Occipital lobe (tissue), 2 donors: ENCODE data around the gene ZFP36L2. TPM values are rescaled to one million over a fixed set of nuclear protein-coding genes. Genes with fewer than 3 reads are reported as not detected.
"Not testable (repeated sequence)": the region's sequence is repeated elsewhere in the genome, so short reads cannot be mapped to it uniquely, and the experiment has no call there.

ENCODE experiments used
- DNase-seq: peaks from one replicate; lab custom pipeline; 2025; lab: John Stamatoyannopoulos, UW
- total RNA-seq: library from RNA; depleted of rRNA; stranded (reverse); fragments of >200 nt; gene quantifications from one replicate; pipeline ENCODE4 v1.2.3, GENCODE V29; 2014

ZFP36L2 gene
- total RNA-seq, 1 donor from 2014 or later, result 2.5 TPM

DNA sequence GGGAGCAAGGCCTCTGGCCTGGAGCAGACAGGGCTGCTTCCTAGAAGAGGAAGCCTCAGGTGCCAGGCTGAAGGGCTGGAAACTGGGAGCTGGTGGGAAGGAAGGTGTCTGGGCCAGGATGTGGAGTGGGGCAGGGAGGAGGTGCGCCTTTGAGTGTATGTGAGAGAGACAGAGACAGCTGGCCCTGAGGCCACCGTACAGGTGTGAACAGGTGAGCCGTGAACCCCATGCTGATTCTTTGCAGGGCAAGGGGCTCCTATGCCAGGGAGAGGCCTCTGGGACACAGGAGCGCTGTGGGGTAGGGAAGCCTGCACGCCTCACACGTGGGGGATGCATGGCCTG, 16.3 kb downstream of the ZFP36L2 start:
- DNase-seq, result no peak

DNA sequence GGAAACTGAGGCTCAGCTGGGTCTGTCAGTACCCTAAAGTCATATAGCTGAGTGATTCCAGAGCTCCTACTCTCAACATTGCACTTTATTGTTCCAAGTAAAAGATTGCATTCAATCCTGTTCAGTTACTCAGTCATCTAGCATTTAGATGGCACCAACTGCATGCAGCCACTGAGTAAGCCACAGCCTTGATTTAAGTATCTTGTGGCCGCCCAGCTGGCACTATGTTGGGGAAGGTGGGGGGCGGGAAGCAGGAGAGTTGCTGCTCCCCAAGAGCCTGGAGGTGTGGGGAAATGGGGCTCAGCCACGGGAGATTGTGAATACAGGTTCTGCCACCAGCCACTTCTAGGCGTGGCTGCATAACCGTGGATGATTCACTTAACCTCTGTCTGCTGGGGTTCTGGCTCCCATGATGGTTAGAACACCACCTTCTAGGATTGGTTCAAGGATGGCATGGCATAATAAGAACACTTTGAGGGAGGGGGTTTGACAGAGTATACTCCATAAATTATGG, 17.1 kb downstream of the ZFP36L2 start:
- DNase-seq, result no peak

DNA sequence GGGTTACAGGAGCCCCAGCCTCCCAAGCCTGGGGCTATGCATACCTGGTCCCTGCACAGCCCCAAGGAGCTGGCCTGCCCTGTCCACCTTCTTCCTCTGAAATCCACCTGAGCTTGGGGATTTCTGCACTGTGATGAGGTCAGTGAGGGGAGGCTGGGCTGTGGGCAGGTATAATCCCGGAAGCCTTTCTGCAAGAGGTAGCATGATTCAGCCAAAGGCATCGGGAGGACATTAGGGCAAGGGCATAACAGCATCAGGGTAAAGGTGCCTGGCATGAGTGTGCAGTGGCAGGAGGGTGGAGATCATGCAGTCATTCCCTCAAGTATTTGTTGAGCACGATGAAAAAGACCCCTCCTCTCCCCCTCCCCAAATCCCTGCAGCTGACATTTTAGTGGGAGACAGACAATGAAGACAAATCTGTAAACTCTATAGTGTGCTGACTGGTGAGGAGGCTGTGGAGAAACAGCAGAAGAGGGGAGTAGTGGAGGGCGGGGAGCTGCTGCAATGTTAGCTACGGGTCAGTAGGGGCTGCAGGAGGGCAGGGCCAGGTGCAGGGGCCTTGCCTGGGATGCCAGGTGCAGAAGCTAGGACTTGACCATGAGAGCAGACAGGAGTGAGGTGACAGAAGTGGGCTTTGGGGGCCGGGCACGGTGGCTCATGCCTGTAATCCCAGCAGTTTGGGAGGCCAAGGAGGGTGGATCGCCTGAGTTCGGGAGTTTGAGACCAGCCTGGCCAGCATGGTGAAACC, 18.7 kb downstream of the ZFP36L2 start:
- DNase-seq, result no peak

DNA sequence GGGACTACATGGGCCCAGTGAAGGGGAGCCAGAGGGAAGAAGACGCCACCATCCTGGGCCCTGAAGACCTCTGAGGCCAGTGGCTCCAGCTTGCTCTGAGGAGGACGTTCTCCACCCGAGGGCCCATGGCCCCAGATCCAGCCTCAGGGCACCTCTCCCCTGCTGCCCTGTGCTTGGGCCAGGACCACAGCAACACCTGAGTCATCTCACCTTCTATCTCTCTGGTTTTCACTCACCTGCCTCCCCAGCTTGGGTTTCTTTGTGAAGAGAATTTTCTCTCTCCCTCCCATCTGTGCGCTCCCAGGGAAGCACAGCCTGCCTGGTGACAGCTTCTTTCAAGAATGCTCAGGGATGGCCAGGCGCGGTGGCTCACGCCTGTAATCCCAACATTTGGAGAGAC, 19.8 kb downstream of the ZFP36L2 start:
- no peak for DNase-seq

DNA sequence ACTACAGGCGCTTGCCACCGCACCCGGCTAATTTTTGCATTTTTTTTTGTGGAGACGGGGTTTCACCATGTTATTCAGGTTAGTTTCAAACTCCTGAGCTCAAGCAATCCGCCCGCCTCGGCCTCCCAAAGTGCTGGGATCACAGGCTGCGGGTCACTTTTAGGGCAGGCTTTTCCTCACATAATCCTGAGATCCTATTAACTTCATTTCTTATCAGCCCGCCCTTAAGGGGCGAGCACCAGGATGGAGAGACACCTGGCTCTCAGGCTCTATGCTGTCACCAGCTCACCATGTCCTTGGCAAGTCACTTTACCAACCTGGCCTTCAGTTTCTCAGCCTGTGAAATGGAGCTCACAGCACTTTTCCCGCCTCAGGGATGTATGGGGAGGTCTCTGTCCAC, 23.0 kb downstream of the ZFP36L2 start:
- no peak for DNase-seq

DNA sequence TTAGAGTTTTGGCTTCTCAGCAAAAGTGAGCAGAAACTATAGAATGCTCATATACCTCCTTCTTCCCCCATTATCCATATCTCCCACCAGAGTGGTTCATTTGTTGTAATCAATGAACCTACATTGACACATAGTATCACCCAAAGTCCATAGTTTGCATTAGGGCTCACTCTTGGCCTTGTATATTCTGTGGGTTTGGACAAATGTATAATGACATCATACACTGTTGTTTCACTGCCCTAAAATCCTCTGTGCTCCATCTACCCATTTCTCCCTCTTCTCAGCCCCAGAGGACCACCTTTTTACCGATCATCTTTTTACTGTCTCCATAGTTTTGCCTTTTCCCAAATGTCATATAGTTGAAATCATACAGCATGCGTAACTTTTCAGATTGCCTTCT, 24.1 kb downstream of the ZFP36L2 start:
- no peak for DNase-seq

DNA sequence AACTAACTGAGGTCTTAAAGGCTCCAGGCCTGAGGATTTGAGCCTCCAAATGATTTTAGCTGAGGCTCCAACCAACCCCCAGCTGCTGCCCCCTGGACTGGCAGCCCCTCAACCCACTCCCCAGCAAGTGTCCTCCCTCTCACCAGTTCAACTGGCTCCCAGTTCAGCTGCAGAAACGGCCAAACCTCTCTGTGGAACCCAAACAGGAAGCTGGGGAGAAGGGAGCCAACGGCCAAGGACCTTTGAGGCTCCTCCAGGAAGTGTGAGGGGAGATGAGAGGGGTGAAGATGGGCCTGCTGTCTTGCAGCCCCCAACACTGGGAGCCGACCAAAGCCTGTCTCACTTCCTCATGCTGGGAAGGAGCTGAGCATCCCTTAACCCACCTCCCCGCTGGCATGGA, 24.9 kb downstream of the ZFP36L2 start:
- DNase-seq, result no peak

DNA sequence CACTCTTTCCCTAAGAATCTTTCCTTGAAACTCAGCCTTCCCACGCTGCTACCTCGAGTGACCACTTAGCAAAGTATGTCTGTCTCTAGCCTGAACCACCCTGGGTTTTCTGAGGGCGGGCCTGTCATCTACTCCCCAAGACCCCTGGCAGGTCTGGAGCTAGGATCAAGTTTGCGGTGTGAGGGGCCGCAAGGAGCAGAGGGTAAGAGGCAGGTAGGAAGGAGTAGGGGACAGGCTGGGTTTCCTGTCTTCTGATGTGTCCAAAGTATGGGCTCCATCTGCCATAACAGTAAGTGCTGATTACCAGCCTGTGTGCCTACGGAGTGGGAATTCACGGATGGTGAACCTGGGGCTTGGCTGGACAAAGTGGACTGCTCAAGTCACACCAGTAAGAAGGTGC, 25.4 kb downstream of the ZFP36L2 start:
- no peak for DNase-seq

DNA sequence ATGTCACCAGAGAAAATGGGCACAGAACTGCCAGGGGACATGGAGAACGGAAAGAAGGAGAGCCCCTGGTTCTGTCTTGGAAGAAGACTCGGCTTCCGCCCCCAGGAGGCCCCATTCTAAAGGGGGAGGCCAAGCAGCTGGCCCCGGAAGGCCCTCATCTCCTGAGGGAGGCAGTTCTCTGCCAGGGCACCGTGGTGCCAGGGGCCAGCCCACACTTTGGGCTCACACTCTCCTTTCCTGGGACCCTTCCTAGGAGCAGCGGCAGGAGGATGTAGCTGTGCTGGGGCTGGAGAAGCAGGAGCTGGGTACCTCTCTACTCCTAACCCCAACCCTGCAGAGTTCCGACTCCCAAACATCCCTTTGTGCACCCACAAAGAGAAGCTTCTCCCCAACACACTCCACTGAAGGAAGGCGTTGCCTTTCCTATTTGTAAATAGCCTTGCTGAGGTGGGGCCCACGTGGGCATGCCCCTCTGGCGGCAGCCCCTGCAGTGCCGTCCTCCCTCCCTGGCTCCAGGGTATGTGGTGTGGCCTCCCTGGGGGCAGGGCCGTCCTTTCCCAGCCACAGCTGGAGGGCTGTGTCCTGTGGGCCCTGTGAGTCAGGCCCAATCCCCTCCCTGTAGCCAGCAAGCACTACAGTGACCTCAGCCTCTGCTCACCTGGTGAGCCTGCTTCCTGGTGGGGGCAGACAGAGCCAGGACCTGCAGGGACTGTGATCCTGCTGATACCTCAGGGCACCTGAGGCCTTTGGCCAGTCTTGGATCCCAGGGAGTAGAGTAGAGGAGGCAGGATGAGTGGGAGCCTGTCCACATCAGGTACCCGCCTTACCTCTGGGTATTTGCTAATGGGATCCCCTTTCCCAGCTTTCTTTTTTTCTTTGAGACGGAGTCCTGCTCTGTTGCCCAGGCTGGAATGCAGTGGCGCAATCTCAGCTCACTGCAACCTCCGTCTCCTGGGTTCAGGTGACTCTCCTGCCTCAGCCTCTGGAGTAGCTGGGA, 26.6 kb downstream of the ZFP36L2 start:
- no peak for DNase-seq

DNA sequence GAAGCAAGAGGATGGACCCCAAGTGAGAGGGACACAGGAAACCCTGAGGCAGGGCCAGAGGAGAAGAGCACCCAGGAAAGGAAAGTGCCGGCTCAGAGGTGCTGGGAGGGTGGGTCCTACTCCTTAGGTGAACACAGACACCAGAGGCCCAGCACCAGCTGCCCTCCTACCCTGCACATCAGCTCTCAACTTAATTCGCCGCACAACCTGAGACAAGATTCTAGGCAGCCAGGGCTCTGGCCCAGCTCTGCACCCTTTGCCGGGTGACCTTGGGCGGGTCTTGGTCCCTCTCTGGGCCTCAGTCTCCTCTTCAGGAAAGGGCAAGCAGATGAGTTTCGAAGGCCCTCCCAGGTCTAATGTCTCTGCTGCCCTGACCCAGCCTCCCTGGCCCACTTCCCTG, 28.1 kb downstream of the ZFP36L2 start:
- no peak for DNase-seq

DNA sequence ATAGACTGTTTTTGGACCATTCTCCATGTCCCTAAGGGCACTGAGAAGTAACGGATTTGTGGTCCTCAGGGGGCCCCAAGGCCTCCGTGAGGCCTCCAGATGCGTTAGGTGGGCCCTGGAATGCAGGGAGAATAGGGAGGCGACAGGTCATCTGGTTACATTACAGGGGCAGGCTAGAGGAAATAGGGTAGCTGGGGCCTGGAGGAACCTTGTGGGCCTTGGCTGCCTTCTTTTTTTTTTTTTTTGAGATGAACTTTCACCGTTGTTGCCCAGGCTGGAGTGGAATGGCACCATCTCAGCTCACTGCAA, 28.9 kb downstream of the ZFP36L2 start:
- no peak for DNase-seq

DNA sequence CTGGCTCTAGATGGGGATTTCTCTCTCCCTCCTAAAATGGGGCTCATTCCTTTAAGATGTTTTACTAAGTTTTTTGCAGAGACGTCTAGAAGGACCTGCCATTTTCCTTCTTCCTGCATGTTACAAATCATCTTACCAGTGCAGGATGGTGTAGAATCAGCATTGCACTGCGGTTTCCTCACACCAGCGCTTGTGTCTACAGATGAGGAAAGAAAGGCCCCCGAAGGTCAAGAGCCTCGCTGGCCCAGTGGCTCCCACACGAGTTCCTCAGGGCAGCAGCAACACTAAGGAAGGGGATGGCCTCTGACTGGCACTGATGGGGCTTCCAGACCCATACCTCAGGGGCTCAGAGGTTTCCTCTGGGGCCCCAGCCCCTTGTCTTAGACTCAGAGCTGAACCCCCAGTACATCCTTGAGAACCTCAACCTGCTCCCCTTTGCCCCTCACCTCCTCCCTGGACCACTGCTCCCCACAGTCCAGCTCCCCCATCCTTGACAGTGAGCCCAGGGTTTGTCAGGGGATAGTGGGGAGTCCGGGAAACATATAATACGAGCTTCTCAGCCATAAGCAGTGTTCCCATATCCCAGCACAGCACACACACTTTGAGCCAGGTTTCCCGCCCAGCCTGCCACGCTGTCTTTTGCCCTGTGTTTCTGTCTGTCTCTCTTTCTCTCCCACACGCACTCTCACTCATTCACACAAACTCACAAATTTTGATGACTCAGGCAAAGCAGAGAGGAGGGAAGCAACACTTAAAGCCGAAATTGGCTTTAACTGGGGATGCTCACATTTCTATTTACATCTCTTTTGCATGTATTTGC, 29.4 kb downstream of the ZFP36L2 start:
- DNase-seq, result peak; percentile 15

DNA sequence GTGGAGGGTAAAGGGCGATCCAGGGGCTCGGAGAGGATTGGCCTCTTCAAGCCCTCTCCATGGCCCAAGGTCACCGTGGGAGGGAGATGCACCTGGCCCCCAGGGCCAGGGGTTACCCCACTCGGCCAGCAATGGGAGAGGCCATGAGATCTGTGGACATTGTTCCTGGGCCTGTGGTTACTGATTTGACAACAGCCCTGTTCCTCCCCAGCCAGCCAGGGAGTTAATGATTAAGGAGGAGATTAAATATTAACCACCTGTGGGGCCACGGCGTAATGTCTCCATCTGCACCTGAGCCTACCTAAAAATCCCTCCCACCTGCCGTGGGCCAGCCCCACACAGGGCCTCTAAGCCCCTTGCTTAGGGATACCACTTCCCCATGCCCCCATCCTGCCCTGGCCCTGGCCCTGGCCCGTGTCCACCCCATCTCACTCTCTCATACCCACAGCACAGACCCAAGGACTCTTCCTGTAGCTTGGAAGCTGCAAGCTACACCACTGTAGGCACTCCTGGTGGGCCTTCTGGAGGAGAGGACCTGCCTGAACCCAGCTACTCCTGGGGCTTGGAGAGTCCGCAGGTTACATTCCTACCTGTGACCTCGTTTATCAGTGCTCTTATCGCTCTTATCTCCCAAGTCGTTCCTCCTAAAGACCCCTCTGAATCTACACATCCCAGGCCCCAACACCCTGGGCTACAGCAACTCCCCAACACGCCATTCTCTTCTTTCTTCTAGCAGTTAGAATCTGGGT, 32.1 kb downstream of the ZFP36L2 start:
- DNase-seq, result no peak

DNA sequence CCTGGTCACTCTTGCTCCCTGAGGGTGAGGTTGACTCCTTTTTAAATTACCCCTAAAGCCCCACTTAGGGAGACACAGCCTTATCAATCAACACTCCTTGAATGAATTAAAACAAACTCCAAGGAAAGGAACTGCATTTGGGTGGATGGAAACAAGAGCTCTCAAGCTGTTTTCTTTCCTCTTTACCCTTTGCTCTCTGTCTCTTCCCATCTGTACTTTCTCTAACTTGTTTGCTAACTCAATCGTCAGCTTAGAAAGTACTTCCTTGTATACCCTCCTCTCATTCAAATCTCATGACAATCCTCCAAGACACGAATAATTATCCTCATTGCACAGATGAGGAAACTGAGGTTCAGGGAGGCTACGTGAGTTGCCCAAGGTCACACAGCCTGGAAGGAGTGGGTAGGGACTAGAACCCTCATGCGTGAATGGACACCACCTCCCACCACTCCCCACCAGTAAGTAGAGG, 32.7 kb downstream of the ZFP36L2 start:
- no peak for DNase-seq

DNA sequence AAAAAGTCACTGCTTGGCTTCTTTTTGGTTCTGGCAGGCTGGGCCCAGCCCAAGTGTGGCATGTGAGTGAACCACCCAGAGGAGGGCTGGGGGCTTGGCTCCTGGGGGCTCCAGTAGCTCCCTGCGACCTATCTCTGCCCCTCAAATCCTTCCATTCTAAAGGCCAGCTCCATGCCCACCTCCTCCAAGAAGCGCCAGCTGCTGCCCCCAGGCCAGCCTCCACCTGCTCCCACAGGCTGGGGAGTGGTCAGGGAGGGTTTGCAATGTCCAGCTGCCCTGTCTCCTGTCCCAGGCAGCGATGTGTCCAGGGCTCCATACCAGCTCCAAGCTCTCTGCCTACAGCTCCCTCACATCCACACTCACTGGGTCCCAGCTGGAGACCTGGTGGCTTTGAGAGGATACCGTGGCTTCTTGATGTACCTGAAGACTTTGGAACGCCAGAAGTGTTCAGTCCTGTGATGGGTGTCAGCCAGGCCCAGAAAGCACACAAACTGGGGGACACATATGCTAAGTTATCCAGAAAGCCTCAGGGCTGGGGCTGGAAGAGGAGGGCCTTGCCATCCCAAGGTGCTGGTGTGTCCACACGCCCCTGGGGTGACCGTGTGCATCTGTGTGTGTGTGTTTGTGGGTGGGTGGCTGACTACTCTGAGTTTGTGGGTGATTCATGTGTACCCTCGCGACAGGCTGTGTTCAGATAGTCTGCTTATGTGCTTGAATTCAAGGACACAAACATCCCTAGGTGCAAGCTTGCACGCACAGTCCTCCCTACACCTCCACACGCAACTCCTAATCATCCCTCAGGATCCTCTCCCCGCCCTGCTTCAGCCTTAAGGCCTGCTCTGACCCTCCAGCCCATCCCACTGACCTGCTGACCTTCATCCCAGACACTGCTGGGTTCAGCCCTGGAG, 33.4 kb downstream of the ZFP36L2 start:
- DNase-seq, result no peak

DNA sequence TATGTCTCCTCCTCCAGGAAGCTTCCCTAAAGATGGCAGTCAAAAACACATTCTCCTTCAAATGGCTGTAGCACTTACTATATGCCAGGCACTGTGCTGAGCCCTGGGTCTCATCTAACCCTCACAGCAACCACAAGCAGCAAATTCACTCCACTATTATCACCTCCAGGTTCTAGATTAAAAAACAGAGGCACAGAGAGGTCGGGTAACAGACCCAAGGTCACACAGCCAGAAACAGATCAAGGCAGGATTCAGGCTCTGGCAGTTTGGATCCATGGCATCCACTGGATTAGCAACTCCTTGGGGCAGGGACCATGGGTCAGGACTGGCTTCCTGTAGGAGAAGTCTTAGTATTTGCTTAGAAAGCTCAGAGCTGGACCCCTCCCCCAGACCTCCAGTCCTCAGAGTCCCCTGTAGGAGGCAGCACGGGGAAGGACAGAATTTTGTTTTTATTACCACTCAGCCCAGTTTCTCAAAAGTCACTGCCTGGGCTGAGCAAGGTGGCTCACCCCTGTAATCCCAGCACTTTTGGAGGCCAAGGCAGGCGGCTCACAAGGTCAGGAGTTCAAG, 34.4 kb downstream of the ZFP36L2 start:
- DNase-seq, result no peak

DNA sequence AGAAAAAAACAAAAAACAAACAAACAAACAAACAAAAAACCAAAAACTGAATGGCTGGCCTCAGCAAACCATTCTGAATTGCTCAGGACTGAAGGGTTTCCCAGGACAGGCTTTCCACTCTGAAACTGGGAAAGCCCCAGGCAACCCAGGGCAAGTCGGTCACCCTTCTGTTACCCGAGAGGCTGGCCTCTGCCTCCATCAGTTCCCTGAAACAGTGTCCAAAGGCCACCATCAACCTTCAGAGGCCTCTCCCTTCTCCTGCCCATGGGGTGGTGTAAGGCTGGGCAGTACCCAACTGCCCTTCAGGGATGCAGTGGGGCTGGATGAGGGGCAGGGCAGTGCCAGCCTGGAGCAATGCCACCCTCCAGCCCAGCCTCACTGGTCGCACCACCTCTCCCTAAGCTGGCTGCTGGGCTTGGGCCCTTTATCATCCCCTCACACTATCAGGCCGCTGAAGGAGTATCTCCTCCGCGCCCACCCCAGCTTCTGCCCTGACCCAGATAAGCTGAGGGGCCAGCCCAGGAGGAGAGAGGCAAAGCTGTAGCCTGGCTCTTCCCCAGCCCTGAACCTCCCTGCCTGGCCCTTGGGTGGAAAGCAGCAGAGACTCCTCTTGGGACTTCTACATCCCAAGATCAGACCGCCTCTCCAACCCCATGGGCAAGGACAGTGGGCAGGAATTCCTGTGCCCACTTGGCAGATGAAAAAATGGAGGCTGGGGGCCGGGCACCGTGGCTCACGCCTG, 35.9 kb downstream of the ZFP36L2 start:
- DNase-seq, result no peak

DNA sequence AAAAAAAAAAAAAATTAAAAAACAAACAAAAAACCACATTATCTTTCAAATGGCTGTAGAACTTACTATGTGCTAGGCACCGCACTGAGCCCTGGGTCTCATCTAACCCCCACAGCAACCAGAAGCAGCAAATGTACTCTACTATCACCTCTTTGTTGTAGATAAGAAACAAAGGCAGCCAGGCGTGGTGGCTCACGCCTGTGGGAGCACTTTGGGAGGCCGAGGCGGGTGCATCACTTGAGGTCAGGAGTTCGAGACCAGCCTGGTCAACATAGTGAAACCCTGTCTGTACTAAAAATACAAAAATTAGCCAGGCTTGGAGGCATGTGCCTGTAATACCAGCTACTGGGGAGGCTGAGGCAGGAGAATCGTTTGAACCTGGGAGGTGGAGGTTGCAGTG, 36.5 kb downstream of the ZFP36L2 start:
- DNase-seq, result not testable (repeated sequence)
